Measurements from ENCODE around the gene SPARC. TPM values are rescaled to one million over a fixed set of nuclear protein-coding genes. Genes with fewer than 3 reads are reported as not detected.

The SPARC gene
- total RNA-seq, 1 experiment from 2014 or later: 339 TPM

GRCh38 chr5:151696470-151697061 lies 9.9 kb upstream of the SPARC start:
- intact Hi-C loops (cut with micrococcal nuclease; ENCODE audit: unreplicated experiment): no loop called here
- no peak for TF ChIP-seq CTCF (conservative IDR thresholded peaks at IDR 0.05; ENCODE audit: low read depth, low read length)
- no peak for TF ChIP-seq EZH2 (IDR thresholded peaks at IDR 0.05; ENCODE audit: borderline replicate concordance, low read depth, low read length, poor library complexity, severe bottlenecking)
- ChIA-PET CTCF (no interaction called here), POLR2A (ENCODE audit: low non-redundant PET) (no interaction called here)
- H3K9me3 ChIP-seq (ENCODE audit: low read depth, low read length, poor library complexity, severe bottlenecking): no peaks in the 10 kb centered on the region
- H3K27ac ChIP-seq (ENCODE audit: low read depth, low read length, poor library complexity, severe bottlenecking): peak overlapping the region; percentile 28
- peak; percentile 53 for DNase-seq (ENCODE audit: low spot score)
- no peaks in the 10 kb centered on the region for H3K36me3 ChIP-seq (ENCODE audit: insufficient read depth, low read length, poor library complexity, severe bottlenecking)
- no peak overlapping the region for H3K4me3 ChIP-seq (ENCODE audit: low read depth, low read length, poor library complexity, severe bottlenecking)
- H3K27me3 ChIP-seq (replicated peaks; ENCODE audit: insufficient read depth, low read depth, low read length, poor library complexity): no peaks in the 10 kb centered on the region
- H3K4me1 ChIP-seq (ENCODE audit: insufficient read depth, low read length, poor library complexity, severe bottlenecking): peaks cover 22% of the 10 kb centered on the region
- no TSS peak for BruUV-seq (replicated peaks)

- intact Hi-C loops (cut with micrococcal nuclease; ENCODE audit: unreplicated experiment): no loop called here
- Histone ChIP-seq H3K27me3 (replicated peaks; ENCODE audit: insufficient read depth, low read depth, low read length, poor library complexity) (no peaks in the 10 kb centered on the region), H3K9me3 (ENCODE audit: low read depth, low read length, poor library complexity, severe bottlenecking) (no peaks in the 10 kb centered on the region), H3K36me3 (ENCODE audit: insufficient read depth, low read length, poor library complexity, severe bottlenecking) (no peaks in the 10 kb centered on the region), H3K27ac (ENCODE audit: low read depth, low read length, poor library complexity, severe bottlenecking) (no peak overlapping the region), H3K4me1 (ENCODE audit: insufficient read depth, low read length, poor library complexity, severe bottlenecking) (peaks cover 22% of the 10 kb centered on the region), H3K4me3 (ENCODE audit: low read depth, low read length, poor library complexity, severe bottlenecking) (no peak overlapping the region)
- POLR2A ChIA-PET (ENCODE audit: low non-redundant PET): no interaction called here
- CTCF ChIA-PET: no interaction called here
- DNase-seq (ENCODE audit: low spot score): no peak
- no TSS peak for BruUV-seq (replicated peaks)
- TF ChIP-seq CTCF (conservative IDR thresholded peaks at IDR 0.05; ENCODE audit: low read depth, low read length) (no peak), EZH2 (IDR thresholded peaks at IDR 0.05; ENCODE audit: borderline replicate concordance, low read depth, low read length, poor library complexity, severe bottlenecking) (no peak)
Observed at GRCh38 chr5:151695464-151695863, 8.7 kb upstream of the SPARC start.

- no peaks in the 10 kb centered on the region for H3K27me3 ChIP-seq (replicated peaks; ENCODE audit: insufficient read depth, low read depth, low read length, poor library complexity)
- ChIA-PET POLR2A (ENCODE audit: low non-redundant PET) (interaction anchor here (0.6 kb wide), 1 partner anchor 10 kb away, joined by 8 read pairs; no protein-coding TSS in a partner anchor), CTCF (no interaction called here)
- TF ChIP-seq EZH2 (IDR thresholded peaks at IDR 0.05; ENCODE audit: borderline replicate concordance, low read depth, low read length, poor library complexity, severe bottlenecking) (no peak), CTCF (conservative IDR thresholded peaks at IDR 0.05; ENCODE audit: low read depth, low read length) (no peak)
- H3K27ac ChIP-seq (ENCODE audit: low read depth, low read length, poor library complexity, severe bottlenecking): no peak overlapping the region
- intact Hi-C loops (cut with micrococcal nuclease; ENCODE audit: unreplicated experiment): no loop called here
- H3K36me3 ChIP-seq (ENCODE audit: insufficient read depth, low read length, poor library complexity, severe bottlenecking): no peaks in the 10 kb centered on the region
- no peak overlapping the region for H3K4me3 ChIP-seq (ENCODE audit: low read depth, low read length, poor library complexity, severe bottlenecking)
- peaks cover 18% of the 10 kb centered on the region for H3K4me1 ChIP-seq (ENCODE audit: insufficient read depth, low read length, poor library complexity, severe bottlenecking)
- H3K9me3 ChIP-seq (ENCODE audit: low read depth, low read length, poor library complexity, severe bottlenecking): no peaks in the 10 kb centered on the region
- DNase-seq (ENCODE audit: low spot score): no peak
- BruUV-seq (replicated peaks): no TSS peak
Observed at GRCh38 chr5:151694035-151694485, 7.3 kb upstream of the SPARC start.

All from A673 (cell line).